Measurements from ENCODE around the gene RSPH9.

DNA sequence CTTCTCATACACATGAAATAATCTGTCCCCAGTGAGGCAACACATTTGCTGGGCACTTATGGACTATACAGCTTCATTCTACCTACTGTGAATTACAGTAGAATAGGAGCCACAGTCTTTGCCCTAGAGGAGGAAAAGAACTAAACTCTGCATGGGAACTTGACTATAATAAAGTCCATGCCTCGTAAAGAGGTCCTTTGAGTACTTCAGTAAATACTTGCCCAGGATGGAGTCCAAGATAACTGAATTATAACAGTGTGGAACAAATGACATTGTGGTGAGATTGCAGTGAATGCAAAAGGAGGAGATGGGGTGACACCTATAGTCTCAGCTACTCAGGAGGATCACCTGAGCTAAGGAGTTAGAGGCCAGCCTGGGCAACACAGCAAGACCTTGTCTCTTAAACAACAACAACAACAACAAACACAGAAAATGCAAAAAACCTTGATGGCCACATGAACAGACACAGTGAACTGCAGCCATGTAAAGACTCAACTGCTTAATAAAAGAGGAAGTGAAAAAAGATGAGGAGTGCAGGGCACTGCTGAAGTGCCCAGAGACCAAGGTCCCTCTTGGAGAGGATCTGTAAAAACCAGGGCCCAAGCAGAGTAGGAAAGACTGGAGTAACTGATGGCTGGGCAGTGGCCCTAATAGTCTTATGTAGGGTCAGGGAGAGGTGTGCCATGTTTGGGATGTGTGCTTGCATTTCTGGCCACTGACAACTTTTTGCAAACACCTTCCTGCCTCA lies 39.0 kb downstream of the RSPH9 start:
- TF ChIP-seq CTCF (IDR thresholded peaks at IDR 0.05) = no peak
- TF ChIP-seq POLR2AphosphoS5 (IDR thresholded peaks at IDR 0.05; ENCODE audit: low read depth, low read length) = no peak
- TF ChIP-seq, protein P1, sequence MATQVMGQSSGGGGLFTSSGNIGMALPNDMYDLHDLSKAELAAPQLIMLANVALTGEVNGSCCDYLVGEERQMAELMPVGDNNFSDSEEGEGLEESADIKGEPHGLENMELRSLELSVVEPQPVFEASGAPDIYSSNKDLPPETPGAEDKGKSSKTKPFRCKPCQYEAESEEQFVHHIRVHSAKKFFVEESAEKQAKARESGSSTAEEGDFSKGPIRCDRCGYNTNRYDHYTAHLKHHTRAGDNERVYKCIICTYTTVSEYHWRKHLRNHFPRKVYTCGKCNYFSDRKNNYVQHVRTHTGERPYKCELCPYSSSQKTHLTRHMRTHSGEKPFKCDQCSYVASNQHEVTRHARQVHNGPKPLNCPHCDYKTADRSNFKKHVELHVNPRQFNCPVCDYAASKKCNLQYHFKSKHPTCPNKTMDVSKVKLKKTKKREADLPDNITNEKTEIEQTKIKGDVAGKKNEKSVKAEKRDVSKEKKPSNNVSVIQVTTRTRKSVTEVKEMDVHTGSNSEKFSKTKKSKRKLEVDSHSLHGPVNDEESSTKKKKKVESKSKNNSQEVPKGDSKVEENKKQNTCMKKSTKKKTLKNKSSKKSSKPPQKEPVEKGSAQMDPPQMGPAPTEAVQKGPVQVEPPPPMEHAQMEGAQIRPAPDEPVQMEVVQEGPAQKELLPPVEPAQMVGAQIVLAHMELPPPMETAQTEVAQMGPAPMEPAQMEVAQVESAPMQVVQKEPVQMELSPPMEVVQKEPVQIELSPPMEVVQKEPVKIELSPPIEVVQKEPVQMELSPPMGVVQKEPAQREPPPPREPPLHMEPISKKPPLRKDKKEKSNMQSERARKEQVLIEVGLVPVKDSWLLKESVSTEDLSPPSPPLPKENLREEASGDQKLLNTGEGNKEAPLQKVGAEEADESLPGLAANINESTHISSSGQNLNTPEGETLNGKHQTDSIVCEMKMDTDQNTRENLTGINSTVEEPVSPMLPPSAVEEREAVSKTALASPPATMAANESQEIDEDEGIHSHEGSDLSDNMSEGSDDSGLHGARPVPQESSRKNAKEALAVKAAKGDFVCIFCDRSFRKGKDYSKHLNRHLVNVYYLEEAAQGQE (IDR thresholded peaks at IDR 0.05; ENCODE audit: insufficient read depth in 1 of 2, low read depth in 2 of 2, low read length in 1 of 2) = no peak
